DMS114 treated with DMSO at 0.1 percent for 48 hours (cell line): ENCODE data around the gene RPL31.

Source experiments
- DNase-seq: peaks from one replicate; lab custom pipeline; 2025; ENCODE audit not compliant: unreplicated experiment; lab: John Stamatoyannopoulos, UW

The RPL31 gene

DNA sequence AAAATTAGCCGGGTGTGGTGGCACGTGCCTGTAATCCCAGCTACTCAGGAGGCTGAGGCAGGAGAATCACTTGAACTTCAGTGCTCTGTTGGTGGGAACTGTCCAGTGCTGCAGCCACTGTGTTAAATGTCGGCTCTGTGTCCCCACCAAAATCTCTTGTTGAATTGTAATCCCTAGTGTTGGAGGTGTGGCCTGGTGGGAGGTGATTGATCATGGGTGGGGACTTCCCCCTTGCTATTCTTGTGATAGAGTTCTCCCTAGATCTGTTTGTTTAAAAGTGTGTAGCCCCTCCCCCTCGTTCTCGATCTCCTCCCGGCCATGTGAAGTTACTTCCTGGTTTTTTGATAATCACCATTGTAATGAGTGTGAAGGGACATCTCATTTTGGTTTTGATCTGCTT is 9.8 kb upstream of the RPL31 start:
- DNase-seq: no peak

DNA sequence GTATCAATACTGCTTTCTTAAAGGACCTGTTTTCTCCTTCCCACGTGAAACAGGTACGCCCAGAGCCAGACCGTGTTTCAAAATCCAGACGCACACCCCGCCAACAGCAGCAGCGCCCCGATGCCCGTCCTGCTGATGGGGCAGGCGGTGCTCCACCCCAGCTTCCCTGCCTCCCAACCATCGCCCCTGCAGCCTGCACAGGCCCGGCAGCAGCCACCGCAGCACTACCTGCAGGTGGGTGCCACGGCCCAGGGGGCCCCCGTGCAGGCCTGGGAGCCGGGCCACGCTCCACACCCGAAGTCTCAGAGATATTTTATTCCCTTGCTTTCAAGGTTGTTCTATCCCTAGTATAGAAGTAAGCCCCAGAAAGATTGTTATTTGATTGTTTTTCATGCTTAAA is 8.8 kb upstream of the RPL31 start:
- DNase-seq: no peak

DNA sequence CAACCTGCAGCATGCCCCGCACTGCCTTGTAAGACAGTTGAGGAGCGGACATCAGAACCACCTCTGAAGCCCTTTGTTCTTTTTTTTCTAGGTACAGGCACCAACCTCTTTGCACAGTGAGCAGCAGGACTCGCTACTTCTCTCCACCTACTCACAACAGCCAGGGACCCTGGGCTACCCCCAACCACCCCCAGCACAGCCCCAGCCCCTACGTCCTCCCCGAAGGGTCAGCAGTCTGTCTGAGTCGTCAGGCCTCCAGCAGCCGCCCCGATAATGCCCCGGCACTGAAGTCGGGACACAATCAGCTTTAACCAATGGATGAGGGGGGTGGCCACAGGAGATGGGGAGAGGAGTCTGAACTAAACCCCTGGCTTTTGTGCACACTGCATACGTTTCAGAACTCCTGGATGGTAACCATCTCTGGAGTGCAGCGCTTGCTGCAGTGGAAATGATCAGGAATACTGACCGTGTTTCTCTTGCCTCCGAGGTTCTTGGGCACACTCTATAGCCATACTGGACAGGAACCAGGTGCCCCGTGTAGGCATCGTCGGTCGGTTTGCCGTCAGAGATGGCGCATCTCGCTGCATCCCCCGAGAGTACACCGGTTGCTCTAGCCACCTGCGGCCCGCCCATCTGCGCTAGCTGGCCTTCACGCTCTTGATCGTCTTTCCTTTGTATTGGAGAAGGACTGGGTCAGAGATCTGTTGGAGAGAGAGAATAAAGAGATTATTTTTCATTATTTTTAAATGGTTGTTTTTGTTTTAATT is 6.6 kb upstream of the RPL31 start:
- no peak for DNase-seq

DNA sequence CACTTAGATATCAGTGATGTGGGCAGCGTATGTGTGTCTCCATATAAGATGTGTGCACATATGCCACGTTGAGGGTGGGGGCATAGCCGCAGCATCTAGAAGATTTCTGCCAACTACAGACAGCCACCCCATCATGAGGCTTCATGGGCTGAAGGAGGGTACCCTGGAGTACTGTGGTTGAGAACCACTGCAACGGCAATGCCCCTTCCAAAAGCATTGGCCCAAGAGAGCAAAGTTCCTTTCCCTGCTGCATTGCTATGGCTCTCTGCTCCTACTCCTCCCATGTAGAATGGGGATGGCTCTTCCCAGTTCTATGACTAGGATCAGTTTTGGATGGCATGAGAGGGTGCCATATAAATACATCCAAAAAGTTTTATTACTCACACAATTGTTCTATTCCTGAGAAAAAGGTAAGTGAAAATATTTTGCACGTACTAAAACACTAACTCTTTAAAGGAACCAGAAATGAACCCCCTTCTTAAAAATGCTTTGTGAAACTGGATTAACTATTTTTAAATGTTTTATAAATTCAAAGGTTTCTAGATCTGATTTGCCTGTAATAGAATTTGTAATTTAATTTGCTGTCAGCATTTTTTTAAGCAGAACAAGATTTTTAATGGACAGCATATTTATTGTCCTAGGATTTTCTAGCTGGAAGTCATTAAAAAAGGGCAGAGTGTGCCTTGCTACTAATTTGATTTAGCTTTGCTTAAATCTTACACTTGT is 4.4 kb upstream of the RPL31 start:
- DNase-seq: no peak

DNA sequence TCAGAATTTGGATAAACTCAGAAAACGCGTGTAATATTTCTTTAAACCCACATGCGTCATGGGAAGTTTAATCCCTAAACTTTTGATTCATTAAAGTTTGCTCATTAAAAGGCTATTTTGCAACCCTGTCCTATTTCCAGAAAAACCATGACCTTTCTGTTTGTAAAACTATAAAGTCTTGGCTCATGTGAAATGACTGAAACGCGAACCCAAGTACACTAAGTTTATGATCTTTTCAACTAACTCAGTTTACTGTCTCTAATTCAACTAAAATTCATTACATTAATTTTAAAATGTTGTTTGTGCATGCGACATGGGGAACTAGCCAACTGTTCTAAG is 3.9 kb upstream of the RPL31 start:
- no peak for DNase-seq

DNA sequence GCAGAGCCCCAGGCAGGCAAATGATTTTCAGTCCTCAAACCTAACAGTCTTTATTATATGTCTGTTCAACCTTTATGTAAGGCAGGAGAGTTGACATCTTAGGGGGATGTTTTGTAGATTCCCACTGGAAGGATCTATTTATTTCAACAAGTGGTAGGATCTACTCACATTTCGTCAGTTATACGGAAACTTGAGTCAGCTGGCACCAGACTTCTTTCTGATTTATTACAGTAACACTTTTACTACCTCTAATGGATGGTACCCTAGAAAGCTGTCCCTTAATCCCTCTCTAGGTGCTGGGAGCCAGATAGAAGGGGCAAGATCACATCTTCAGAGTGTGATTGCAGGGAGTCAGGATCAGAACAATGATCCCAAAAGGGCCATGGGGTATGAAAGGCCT is 2.1 kb upstream of the RPL31 start:
- DNase-seq: no peak

DNA sequence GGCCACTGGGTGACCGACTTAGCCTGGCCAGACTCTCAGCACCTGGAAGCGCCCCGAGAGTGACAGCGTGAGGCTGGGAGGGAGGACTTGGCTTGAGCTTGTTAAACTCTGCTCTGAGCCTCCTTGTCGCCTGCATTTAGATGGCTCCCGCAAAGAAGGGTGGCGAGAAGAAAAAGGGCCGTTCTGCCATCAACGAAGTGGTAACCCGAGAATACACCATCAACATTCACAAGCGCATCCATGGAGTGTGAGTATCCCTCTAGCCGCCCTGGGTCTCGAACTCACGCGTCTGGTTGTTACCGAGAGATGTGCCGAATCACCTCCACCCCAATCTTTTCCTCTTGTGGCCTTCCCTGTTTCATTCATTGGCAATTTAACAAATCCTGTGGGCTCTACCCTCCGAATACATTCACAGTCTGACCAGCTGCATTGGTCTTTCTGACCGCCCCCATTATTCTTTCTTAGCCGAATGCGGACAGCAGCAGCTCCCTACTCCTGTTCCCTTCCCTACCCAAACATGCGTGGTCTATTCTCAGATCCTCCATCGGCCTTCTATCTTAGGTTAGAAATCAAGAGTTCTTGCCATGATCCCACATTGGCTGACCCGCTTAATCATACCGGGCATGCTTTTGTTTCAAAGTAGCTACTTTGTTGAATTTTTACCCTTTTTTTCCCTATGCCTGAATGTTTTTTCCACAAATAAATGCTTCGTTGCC is 631 bp downstream of the RPL31 start:
- DNase-seq: peak; percentile 46

DNA sequence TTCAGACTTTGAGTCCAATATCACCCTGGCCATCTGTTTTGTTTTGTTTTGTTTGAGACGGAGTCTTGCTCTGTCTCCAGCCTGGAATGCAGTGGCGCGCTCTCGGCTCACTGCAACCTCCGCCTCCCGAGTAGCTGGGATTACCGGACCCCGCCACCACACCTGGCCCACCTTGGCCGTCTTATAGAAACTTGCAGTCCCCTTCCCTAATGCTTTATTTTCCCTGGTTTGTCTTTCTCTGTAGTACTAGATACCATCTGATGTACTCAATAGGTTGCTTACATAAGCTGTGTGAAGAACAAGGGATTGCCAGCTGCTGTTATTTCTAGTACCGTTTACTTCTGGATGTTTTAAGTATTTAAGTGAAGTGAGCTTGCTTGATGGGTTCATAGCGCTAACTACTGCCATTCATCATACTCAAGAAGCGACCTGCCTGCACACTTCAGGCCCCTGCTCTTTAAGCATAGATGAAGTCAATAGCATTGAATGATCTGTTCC is 1.2 kb downstream of the RPL31 start:
- no peak for DNase-seq

DNA sequence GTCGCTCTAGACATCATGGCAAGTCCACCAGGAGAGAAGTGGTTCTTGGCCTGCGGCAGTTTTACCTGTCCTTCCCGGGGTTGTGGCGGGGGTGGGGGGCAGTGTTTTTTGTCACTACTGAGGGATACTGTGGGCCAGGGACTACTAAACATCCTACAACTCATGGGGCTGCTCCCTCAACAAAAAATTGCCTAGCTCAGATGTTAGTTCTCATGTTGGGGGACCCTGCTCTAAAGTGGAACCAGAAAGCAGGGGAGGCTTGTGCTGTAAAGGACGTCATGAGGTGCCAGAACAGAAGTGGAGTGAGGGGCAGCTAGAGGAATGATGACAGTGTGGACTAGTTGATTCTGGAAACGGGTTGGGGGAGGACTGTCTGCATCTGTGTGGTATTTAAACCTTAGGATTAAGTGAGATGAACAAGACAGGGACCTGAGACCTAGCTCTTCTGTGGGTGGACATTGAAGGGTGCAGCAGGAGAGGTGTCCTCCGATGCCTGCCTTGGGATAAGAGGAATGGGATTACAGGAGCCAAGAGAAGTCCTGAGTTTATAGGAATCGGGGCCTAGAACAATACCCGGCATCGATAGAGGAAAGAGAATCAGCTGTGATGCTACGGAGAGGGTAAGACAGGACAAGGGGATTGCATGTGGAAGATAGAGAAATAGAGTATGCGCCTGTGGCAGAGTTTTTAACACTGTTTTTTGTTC is 2.7 kb downstream of the RPL31 start:
- no peak for DNase-seq

DNA sequence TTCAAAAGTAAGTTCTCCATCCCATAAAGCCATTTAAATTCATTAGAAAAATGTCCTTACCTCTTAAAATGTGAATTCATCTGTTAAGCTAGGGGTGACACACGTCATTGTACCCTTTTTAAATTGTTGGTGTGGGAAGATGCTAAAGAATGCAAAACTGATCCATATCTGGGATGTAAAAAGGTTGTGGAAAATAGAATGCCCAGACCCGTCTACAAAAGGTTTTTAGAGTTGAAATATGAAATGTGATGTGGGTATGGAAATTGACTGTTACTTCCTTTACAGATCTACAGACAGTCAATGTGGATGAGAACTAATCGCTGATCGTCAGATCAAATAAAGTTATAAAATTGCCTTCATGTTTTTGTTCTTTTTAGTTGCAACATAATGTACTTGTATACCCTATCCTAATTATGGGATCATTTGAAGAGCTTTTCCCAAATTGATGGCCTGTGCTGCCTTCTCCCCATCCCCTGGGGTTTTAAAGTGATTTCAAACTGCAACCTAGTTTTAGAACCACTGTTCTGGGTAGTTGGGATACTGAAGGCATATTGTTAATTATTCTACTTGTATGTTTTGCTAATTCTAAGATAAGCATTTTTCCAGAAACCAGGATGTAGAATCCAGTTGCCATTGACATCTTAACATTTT is 4.1 kb downstream of the RPL31 start:
- peak; percentile 33 for DNase-seq

DNA sequence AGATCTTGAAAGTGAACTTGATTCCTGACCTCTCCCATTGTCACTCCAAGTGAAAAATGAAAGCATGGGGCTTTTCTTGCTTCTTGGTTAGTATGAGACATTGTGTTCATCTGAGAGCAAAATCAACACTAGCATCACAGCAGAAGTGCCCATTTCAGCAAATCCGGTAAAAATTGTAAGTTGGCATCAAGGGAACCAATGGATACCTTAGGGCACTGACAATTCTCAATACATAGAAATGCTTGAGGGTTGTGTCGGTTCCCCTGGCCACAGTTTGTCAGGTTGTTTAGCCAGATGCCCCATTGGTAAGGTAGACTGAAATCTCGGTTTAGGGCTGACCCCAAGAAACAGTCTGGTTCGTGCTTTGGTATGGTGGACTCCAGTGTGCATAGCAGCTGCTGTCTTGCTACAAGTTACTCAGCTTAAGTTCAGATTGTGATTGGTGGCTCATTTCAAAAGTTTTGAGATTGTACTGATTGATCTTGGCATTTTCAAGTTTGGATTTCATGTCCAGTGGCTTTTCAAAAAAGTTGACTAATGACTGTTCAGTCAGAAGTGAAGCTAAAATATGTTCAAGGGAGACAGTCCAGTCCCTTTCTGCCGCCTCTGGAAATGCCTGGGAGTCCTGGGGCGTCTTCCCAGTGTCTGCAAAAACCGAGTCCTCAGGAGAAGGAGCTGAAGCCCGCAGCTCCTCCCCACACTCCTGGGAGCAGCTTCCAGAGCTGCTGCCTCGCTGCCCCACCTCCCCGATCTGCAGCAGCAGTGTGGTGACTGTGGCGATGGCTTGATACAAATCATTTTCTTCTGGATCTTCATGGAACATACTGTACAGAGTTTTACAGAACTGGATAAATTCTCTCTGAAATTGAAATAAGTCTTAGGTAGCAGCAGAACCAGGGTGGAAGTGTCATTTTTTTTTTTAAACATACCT is 5.6 kb downstream of the RPL31 start:
- peak; percentile 56 for DNase-seq

DNA sequence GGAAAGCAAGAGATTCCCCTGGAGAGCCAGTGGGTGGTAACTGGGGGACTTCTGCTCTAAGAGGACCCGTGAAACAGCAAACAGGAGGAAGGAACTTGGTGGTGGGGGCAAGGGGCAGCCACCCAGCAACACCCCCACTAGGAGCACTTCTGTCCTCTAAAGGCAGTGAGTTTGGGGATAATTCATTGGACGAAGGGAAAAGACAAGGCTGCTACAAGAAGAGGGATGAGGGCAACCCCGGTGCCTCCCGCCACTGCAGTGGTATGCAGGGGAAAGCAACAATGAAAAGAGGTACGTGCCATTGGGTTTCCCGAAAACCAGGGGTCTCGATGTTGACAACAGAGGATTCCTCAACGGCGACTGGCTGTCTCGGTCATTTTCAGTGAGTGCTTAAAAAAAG is 9.1 kb downstream of the RPL31 start:
- peak; percentile 42 for DNase-seq

DNA sequence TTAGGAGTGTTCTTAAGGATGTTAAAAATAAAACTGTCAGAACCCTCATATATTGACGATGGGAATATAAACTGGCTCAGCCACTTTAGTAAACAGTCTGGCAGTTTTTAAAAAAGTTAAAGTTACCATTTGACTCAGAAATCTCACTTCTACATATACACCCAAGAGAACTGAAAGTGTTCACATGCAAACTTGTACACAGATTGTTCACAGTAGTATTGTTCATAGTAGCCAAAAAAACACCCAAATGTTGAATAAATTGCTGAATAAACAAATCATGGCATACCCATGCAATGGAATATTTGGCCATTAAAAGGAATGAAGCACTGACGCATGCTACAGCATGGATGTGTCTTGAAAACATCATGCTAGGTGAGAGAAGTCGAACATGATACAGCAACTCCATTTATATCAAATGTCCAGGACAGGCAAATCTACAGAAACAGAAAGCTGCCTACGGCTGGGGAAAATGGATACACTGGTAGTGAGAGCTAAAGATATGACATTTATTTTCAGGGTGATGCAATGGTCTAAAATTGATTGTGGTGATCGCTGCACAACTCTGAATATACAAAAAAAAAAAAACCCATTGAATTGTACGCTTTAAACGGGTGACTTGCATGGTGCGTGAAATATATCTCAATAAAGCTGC is 10.1 kb downstream of the RPL31 start:
- peak; percentile 48 for DNase-seq

DNA sequence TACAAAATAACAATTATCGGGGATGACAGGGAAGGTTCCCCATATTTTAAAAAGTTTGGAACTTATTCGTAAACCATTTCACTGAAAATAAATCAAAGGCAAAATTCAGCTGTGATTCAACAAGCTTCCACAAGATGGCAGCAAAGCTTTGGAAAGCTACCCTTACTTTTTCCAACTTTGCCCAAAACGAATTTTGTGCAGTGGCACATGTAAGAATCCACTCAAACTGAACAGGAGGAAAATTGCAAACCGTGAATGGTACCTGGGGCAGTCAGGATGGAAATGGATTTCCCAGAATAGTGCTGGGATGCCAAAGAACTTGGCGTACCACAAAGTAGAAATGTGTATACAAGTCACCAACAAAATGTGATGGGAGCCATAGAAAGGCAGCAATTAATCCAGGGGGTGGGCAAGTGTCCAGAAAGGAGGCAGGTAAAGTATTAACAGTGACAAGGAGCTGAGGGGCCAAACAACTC is 10.7 kb downstream of the RPL31 start:
- DNase-seq: peak; percentile 30

DNA sequence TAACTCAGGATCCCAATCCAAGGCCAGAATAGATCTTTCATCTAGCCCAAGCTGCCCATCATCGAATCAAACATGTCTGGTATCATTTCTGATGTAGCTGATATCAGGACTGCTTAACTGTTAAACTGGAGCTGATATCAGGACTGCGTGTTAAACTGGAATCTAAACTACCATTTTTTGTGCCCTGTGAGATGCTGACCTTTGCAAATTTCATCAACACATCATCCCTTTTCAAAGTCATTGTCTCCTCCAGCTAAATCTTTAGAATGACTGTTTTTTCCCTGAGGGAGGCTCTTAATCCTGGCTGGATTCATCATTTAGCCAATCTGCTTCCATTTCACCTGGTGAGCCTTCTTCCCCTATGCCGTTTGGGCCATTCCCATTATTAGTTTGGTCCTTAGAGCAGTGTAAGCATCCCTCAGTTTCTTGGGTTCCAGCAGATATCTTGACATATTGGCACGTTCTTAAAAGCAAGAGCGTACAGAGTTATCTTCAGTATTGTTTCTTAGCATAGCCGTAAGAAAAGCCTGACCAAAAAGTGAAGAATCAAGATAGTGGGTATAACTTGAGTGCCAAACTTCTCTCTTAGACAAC is 12.3 kb downstream of the RPL31 start:
- DNase-seq: no peak

DNA sequence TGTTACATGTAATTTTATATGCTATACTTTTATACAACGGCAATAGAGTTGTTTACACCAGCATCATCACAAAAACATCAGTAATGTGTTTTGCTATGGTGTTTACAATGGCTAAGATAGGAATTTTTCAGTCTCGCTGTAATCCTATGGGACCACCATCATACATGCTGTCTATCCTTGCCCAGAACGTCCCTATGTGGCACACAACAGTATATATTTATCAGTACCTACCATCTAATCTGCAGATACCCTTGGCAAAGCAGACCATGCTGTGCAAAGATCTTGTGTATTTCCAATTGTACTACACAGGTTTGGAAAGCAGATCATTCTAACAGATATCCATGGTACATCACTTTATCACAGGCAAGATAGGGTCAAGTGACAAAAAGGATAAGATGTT is 15.3 kb downstream of the RPL31 start:
- no peak for DNase-seq

DNA sequence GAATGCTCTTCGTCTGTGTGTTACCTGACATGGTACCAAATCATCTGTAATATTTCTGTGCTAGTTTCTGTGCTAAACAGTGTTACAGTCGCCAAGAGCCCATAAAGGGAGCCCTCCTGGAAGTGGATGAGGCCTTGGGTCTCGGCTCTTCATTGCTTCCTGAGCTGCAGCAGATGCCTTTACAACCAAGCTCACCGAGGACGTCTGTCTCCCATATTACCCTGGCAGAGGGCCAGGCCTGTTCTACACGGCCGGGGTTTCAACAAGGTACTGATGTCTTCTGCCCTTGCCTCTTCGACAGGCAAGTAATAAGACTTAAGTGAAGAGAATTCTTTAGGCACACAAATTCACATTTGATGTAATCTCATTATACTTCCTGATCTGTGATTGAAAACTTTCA is 16.8 kb downstream of the RPL31 start:
- DNase-seq: no peak

DNA sequence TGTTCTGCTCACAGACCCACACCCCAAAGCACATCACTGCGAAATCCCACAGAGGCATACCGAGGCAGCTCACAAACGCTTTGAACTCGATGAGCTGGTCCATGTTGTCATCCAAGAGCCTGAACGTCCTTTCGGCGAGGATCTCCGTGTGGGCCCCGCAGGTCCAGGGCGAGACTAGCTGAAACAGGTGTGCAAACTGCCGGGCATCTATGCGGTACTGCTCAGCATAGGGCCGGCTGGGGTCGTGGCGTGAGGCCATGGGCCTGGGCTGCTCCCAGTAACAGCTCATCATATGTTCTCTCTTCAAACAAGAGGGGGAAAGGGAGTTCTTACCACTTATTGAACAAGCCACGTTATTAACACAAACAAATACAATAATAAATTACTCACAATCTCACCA is 20.1 kb downstream of the RPL31 start:
- no peak for DNase-seq
